ENCODE data around the gene IL1RL2.

Gene IL1RL2

DNA sequence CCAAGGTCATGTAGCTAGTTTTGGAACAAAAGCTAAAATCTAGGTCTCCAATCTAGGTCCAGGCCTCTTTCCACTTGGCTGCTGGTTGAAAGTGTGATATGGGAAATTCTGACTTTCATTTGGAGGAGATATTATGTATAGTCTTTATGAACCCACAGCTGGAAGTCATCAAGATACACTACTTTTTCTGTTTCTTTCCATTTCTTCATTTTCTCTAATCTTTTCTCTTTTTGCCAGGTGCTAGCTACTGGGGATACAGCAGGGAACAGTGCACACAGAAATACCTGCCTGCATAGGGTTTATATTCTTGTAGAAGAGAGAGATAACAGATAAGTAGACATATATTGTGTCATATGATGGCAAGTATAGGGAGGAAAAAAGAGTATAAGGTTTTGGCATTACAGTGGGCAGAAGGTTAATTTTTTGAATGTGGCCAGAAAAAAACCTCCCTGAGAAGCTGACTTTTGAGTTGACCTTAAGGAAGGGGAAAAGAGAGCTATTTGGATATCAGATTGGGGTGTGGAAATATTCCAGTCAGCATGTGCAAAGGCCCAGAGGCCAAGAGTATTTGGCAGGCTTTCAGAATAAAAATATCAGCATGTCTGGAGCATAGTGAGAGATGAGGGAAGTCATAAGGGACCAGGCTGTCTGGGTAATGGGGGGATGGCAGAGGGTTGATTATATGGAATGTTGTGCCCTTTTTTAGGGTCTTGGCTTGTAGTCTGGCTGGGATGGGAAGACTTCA, 28.6 kb upstream of the IL1RL2 start:
- TF ChIP-seq, protein P1, sequence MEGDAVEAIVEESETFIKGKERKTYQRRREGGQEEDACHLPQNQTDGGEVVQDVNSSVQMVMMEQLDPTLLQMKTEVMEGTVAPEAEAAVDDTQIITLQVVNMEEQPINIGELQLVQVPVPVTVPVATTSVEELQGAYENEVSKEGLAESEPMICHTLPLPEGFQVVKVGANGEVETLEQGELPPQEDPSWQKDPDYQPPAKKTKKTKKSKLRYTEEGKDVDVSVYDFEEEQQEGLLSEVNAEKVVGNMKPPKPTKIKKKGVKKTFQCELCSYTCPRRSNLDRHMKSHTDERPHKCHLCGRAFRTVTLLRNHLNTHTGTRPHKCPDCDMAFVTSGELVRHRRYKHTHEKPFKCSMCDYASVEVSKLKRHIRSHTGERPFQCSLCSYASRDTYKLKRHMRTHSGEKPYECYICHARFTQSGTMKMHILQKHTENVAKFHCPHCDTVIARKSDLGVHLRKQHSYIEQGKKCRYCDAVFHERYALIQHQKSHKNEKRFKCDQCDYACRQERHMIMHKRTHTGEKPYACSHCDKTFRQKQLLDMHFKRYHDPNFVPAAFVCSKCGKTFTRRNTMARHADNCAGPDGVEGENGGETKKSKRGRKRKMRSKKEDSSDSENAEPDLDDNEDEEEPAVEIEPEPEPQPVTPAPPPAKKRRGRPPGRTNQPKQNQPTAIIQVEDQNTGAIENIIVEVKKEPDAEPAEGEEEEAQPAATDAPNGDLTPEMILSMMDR (IDR thresholded peaks at IDR 0.05; ENCODE audit: extremely low read depth, insufficient read depth, missing control alignments), result no peak
- DNase-seq (ENCODE audit: low spot score), result no peak
- in situ Hi-C loops (cut with MboI; ENCODE audit: low pct_unique_long_range_greater_than_20kb, low sequenced_read_pairs, unreplicated experiment), result no loop called here

DNA sequence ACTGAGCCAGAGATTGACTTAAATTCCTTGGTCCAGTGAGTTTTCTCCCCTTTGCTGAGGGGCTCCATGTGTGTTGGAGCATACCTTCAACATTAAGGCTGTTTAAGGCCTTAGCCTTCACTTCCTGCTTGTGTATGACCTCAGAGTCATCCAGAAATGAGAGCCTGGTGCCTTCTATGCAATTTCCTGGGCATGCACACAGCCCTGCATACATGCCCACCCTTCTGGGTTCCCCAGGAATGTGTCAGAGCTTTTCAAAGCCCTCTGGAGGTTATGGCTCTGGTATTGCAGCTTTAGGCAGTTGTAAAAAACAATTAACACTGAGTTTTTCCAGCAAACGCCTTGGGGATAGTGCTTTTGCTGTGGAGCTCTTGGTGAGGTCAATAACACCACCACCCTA, 27.5 kb upstream of the IL1RL2 start:
- TF ChIP-seq, protein P1 (IDR thresholded peaks at IDR 0.05; ENCODE audit: extremely low read depth, insufficient read depth, missing control alignments), result no peak
- no peak for DNase-seq (ENCODE audit: low spot score)
- in situ Hi-C loops (cut with MboI; ENCODE audit: low pct_unique_long_range_greater_than_20kb, low sequenced_read_pairs, unreplicated experiment), result no loop called here

- in situ Hi-C loops (cut with MboI; ENCODE audit: low pct_unique_long_range_greater_than_20kb, low sequenced_read_pairs, unreplicated experiment), result no loop called here
- DNase-seq (ENCODE audit: low spot score), result no peak
- TF ChIP-seq, protein P1 (IDR thresholded peaks at IDR 0.05; ENCODE audit: extremely low read depth, insufficient read depth, missing control alignments), result peak; percentile 8
Measured at GRCh38 chr2:102166189-102166845, 20.5 kb upstream of the IL1RL2 start.

- no peak for DNase-seq (ENCODE audit: low spot score)
- in situ Hi-C loops (cut with MboI; ENCODE audit: low pct_unique_long_range_greater_than_20kb, low sequenced_read_pairs, unreplicated experiment), result no loop called here
- TF ChIP-seq, protein P1 (IDR thresholded peaks at IDR 0.05; ENCODE audit: extremely low read depth, insufficient read depth, missing control alignments), result no peak
Measured at GRCh38 chr2:102168026-102168771, 18.6 kb upstream of the IL1RL2 start.

DNA sequence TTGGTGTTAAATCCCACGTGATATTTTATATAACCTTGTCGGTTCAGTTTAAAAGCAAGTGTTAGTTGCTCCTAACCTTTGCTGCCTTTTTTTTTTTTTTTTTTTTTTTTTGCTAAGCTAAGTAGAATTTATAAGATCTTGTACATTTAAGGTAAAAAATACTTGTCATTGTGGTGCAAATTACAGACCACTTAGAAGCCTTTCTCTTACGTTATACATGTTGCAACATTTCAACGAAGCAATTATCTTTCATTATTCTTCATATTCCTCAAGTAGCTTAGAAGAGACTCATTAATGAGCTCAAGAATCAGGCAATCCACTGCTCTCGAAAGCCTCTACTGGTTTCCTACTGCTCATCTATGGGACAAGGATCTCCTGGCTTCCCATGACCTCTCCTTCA, 14.9 kb upstream of the IL1RL2 start:
- no peak for DNase-seq (ENCODE audit: low spot score)
- TF ChIP-seq, protein P1 (IDR thresholded peaks at IDR 0.05; ENCODE audit: extremely low read depth, insufficient read depth, missing control alignments), result no peak
- in situ Hi-C loops (cut with MboI; ENCODE audit: low pct_unique_long_range_greater_than_20kb, low sequenced_read_pairs, unreplicated experiment), result no loop called here

GRCh38 chr2:102172745-102173144, 14.1 kb upstream of the IL1RL2 start:
- no peak for DNase-seq (ENCODE audit: low spot score)
- in situ Hi-C loops (cut with MboI; ENCODE audit: low pct_unique_long_range_greater_than_20kb, low sequenced_read_pairs, unreplicated experiment), result no loop called here
- TF ChIP-seq, protein P1 (IDR thresholded peaks at IDR 0.05; ENCODE audit: extremely low read depth, insufficient read depth, missing control alignments), result no peak
